Stimulated activated CD8-positive, alpha-beta memory T cell treated with anti-CD3 and anti-CD28 coated beads, Interleukin-15, amount 100 ng/mL, for 24 hours (primary cell): ENCODE measurements around the gene MUC15.

Source experiments
- DNase-seq: peaks from one replicate; pipeline ENCODE4 v3.0.0-alpha.2; 2020; ENCODE audit warnings: low read depth

The MUC15 gene

DNA sequence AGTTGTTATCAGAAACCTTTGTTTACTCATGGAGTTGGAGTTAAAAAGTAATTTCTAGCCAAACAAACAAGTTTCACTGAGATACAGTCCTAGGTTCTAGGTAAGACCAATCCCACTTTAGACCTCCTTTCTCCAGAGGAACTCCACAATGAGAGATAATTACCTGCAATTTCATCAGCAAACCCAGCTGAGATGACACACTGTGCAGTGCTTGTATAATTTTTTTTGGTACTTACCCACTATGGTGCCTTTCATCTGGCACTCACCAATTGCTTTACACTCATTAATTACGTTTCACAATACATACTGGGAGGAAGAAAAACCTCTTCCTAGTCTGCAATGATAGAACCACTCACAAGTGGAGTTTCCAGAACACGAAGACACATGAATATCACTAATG lies 1.8 kb upstream of the MUC15 start:
- no peak for DNase-seq

DNA sequence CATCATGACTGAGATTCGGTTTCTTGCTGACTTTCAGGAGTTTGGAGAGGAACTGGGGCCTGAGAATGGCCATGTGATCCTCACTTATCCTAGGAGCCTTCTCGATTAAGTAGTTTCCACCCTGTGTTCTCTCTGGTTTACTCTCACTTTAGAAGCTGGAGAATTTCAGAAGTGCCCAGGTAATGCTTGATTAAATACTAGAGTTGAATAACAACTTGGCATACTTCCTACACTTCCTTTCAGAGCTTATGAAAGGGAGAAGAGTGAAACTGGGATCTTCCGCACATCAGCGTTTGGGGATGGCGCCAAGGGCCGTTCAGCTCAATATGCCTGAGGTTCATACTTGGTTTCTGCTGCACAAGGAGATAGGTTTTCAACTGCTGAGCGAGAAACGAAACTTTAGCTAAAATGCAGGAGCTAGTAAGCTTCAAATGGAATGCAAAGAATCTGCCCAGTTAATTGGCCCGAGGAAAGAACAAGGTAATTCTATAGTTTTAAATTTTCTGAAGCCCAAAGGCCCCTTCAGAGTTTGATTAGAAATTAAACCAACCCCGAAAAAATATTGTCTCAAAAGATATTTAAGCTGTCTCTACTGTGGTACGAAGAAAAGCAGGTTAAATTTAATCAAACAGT lies 823 bp upstream of the MUC15 start:
- no peak for DNase-seq

DNA sequence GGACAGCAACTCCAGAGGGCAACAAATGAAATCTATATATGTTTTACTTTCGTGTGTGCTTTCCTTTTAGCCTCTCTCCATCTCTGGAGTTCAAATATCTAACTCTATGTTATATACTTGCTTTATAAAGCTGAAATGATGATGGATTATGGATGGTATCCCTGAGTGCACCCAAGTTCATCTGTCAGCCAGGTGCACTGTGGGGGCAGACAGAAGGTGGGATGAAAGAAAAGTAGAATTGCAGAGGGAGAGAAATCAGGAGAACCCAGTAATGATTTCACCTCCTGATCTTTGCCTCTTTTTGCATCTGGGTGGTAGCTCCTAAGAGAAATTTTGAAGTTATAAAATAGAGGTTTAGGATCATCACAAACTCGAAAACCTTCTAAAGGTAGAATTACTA lies 2.4 kb downstream of the MUC15 start:
- DNase-seq, result no peak

DNA sequence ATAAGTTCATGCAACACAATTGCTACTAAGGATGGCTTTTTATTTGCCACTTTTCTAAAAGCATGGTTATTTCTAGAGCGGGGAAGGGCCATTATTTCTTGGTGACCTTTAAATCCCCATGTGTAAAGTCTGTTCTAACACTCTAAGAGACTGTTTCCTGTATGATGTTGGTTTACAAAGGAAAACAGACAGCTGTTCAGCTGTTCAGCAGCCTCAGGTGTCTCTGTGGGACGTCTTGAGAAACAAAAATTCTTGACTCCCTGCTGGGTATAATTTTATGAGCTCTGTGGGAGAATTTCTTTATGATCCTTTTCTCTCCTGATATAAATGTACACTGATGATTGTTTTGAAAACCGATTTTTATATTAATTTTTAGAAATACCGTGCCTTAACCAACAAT lies 13.9 kb downstream of the MUC15 start:
- DNase-seq, result no peak

DNA sequence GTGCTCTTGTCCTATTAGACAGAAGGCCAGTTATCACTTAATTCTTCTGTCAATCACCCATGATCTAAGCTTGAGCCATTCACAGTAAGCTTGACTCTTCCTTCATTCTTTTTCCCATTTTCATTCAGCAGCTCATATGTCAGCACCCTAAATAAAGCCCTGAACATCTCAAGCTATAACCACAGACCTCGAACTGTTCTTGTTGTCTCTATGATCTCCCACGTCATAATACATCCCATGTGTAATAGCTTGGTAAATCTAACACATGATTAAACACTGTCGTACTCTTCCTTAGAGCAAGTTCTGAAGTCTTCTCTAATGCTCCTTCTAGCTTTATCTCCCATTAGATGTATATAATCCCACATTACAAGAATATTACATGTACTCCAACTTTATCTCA lies 14.4 kb downstream of the MUC15 start:
- DNase-seq, result no peak

DNA sequence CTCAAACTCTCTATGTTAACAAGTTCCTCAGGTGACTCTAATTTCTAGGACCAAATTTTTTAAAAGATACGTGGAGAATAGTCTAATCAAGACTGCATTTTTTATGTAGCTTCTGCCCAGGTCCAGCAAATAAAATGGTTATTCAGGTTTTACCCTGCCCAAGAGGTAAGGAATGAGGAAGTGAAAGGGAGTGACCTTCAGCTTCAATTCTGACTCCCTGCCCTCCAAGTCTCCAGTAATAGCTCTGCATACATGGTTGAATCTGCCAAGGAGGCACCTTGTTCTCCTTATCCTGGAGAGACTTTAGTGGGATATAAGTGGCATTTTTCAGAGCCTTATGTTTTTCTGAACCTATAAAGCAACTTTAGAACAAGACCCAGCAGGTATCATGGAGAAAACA lies 15.5 kb downstream of the MUC15 start:
- no peak for DNase-seq

DNA sequence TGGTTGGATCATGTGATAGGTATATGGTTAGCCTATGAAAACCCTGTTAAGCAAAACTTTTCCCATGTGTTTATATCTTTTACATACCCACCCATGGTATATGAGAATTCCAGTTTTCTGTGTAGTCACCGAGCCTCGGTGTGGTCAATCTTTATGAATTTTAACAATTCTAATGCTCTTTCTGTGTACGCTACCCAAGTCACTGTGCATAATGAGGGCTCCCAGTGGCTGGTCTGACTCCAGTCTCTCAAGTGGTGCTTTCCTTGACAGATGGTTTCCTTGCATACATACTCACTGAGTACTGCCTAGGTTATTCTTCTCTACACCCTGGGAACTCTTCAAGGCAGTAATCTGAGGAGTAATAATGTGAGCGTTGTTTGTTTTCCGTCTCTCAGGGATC lies 17.6 kb downstream of the MUC15 start:
- no peak for DNase-seq

DNA sequence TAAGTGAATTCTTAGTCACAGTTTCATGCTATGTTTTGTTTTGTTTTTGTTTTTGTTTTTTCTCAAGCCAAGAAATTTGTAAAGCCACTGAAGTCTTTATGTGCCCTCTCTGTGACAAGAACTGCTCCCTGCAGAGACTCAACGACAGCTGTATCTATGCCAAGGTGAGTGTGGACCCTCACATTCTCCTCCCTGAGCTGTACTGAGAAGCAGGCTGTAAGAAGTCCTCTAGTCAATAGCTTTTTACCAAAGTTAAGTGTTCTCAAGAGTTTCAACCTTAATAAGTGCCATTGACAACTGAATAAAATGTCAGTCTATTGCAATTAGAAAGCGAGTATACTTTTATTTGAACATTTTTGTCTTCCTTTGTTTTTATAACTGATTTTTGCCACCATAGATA lies 18.9 kb downstream of the MUC15 start:
- no peak for DNase-seq

DNA sequence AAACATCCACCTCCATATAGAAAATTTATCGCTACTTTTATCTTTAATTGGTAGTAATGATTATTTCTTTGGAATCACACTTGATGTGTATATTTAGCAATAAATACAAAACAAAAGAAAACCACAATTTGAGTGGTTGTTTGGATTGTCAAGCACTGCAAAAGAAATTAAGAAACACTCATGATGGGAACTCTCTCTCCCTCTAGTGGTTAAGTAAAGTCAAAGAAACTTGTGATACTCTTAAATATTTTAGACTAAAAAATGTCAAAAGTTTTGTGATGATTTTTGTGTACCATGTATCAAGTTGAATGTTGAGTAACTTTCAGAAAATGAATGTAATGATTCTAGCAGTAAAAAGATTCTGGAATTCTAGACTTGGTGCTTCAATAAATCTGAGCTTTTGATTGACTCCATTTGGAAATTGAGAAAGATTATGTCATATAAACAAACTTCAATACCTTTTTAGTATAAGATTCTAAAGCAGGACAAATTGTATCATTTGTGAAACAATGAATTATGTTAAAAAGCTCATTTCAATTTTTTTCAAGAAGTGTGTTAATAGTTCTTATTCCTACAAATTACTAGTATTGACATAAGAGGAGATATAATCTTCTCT lies 20.8 kb downstream of the MUC15 start:
- no peak for DNase-seq

DNA sequence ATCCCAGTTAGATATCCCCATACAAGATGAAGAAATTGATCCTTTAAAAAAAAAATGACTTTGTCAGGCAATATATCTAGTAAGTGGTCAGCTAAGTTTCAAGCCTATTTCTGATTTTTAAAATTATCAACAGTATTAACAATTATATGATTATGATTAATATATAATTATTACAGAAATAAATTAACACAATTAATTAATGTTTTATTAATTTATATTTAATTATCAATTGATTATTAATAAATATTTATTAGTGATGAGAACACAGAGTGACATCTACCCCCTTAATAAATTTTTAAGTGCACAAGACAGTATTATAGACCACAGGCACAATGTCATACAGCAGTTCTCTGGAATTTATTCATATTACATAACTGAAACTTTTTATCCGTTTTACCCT lies 22.0 kb downstream of the MUC15 start:
- no peak for DNase-seq

DNA sequence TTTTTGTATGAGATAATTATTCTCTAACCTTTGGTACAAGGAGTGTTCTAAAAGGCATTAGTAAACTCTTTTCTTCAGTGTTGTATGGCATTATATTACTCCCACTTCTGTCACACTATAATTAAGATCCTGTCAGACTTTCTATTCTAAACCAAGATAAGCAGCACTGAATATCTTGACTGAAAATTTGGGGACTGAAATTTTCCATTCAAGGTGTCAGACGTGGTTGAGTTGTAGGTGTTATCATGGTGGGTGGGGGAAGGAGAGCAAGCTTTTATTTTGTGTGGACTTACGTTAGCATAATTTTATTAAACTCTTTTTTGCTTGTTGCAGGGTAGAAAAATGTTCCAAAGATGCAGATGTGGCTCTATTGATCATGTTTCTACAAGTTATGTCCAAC lies 22.9 kb downstream of the MUC15 start:
- no peak for DNase-seq

DNA sequence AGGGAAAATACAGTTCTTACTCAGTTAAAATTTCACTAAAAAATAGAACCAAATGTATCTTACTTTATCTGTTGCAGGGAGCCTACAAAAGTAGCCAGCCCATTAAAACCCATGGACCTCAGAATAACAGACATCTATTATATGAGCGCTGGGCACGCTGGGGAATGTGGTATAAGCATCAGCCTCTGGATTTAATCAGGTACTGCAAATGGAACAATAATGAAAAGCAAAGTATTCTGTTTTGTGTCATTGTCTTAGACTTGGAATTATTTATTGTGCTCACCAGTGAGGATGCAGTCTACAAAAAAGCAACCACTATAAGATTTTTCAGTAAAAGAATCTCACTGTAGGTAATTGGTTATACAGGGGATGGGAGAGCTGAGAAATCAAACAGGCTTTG lies 30.2 kb downstream of the MUC15 start:
- DNase-seq, result no peak

DNA sequence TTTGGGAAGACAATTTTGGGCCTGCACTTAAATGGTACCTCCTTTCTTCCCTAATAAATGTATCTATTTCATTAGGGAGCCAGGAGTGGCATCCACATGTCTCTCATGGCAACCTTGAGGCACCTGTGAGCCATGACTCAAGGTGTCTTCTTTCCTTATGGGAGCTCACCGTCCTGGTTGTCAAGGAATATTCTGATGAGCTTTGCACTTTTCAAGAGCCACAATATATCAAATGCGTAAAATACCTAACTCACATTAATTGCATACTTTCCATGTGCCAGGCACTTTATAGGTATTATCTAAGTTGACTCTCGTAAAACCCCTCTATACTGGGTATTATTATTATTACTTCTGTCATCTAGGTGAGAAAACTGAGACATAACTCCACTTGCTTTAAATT lies 32.5 kb downstream of the MUC15 start:
- DNase-seq, result no peak

DNA sequence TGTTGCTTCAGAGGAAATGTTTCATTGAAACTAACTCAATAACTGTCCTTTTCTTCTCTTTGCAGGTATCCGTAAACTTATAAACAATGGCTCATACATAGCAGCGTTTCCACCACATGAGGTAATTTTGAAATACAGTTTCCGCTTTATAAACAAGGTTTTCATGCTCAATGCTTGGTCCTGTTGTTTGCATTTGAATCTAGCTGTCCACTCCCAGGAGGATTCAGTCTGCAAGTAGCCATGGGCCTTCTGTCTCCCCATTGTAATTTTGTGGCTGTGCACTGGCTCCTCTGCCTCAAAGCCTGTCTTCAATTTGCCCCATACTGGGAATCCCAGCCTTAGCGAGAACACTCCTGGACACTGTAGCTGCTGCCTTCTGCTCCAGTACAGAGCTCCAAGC lies 34.7 kb downstream of the MUC15 start:
- DNase-seq, result no peak

DNA sequence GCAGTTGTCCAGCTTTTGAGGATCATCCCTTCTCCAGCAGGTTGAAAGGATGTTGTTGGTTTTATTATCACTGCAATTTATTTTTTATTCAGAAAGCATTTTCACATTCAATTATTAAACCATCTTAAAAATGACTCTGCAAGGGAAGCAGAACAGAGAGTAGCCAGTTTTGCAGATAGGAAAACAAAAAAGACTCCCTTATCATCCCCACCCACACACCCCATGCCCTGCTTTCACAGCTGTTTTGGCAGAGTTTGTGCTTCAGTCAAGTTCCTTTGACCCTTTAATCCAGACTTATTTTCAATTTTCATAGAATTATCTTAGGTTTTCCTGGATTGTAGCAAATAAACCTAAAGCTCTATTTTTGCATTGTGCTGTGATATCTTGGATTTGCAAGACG lies 44.4 kb downstream of the MUC15 start:
- DNase-seq, result no peak

DNA sequence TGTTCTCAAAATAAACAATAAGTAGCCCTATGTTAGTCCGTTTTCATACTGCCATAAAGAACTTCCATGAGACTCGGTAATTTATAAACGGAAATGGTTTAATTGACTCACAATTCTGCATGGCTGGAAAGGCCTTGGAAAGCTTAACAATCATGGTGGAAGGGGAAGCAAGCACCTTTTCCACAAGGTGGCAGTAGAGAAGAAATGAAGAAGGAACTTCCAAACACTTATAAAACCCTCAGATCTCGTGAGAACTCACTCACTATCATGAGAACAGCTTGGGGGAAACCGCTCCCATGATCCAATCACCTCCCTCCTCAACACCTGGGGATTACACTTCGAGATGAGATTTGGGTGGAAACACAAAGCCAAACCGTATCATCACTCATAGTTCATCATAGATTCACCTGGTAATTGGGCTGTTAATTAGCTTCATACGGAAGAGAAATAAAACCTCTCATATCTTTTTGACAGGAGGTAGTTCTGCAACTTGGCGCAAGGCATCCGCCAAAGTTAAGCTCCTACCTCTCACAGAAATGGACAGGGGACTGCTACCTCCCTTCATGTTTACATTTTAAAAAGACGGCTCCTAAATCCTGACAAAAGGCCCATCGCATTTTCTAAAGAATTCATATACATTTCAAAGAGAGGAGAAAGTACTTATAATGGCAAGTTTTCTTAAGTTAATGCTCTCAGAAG lies 49.0 kb downstream of the MUC15 start:
- no peak for DNase-seq

DNA sequence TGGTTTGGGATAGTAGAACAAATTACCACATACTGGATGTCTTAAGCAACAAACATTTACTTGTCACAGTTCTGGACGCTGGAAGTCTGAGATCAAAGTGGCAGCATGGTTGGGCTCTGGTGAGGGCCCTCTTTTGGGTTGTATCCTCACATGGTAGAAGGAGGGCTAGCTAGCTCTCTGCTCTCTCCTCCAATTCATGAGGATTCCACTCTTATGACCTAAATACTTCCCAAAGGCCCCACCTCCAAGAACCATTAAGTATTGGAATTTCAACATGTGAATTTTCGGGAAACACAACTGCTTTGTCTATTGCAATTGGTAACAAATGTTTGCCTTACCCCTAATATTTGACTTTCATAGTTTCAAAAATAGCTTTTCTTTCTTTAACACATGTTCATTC lies 52.6 kb downstream of the MUC15 start:
- no peak for DNase-seq

DNA sequence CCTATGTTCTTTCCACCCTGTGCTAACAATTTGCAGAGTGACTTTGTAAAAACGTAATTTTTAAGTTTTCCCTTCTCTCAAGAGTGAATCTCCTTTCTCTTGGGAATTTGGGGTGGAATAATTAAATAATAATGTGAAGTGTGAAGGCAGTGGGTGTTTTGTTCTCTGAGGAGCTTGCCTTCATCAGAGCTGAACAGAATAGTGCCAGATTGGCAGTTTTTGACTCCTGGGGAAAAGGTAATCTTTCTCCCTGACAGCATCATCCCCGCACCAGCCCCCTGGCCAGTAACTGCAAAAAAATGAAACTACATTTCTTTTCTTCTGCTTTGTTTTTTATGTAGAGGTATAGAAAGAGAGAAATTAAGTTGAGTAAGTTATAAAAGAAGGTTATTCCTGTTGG lies 59.9 kb downstream of the MUC15 start:
- no peak for DNase-seq

DNA sequence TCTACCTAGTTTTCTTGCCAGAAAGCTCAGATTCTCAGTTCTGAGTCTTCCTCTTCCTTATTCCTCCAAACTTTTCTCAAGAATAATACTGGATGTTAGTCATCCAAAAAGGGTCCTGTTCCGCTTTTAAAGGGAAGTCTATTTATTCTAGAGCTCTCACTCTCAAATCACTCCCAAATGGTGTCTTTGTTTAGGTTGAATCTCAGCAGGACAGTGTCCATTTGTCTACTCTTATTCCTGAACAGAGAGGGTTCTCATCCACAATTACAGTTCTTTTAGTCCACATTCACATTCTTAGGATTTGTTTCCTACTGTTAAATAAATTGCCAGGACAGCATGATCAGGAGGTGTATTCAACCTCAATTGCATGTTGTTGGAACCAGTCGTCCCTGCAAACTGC lies 61.3 kb downstream of the MUC15 start:
- DNase-seq, result no peak

DNA sequence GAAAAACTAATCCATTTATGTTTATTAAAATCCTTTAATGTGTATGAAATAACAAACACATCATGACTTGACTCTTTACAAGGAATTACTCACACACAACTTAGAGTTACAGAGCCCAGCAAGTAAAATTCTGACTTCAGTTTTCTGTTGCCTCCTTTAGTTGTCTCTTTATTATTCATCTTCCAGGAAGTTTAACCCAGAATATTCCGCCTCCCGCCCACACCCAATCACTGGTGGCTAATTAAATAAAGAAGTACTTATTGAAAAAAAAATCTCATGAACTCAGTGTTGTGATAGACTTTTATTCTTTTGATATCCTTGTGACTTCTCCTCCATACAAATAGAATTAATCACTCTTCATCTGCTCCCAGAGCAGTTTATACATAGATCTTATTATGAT lies 61.9 kb downstream of the MUC15 start:
- no peak for DNase-seq
